Stimulated activated naive CD4-positive, alpha-beta T cell (primary cell): ENCODE data around the gene MRPL49.
A peak's percentile ranks its signal among the peaks of the same experiment; 100 is the strongest.

ENCODE experiments used
- DNase-seq, 6 experiments: peaks; one replicate each; lab custom pipeline; 2025; lab: John Stamatoyannopoulos, UW

The MRPL49 gene

DNA sequence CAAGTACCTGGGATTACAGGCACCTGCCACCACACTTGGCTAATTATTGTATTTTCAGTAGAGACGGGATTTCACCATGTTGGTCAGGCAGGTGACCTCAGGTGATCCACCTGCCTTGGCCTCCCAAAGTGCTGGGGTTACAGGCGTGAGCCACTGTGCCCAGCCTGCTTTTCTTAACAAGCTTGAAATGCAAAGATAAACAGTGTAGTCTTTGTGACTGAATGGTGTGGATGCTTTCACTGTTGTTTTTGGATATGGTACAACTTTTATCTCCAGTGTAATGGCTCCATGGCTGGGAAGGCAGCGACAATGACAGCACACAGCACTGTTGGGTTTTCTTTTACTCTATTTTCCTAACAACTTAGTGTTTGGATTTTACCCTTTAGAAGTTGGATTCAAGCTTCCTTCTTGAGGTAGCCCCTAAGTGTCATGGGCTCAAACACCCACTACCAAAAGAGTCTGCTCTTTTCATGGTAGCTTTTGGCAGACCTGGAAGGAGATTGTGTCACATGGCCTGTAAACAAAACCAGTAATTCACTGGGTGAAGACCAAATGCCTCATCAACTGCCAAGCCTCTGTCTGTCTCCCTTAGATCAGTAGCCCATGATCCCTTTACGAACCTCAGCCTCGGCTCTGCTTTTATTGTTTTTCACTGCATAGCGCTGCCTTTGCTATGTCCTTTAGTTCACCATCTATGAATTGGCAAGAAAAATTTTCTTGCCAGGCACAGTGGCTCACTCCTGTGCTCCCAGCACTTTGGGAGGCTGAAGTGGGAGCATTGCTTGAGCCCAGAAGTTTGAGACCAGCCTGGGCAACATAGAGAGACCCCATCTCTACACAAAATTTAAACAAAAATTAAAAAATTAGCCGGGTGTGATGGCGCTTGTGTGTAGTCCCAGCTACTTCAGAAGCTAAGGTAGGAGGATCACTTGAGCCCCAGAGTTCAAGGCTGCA, 19.7 kb upstream of the MRPL49 start:
- DNase-seq, result no peak

- no peak for DNase-seq
These were observed 18.6 kb upstream of the MRPL49 start for GRCh38 chr11:65103476-65103875.

GRCh38 chr11:65104628-65105027, 17.5 kb upstream of the MRPL49 start:
- no peak for DNase-seq

- DNase-seq, result no peak
These were observed 15.0 kb upstream of the MRPL49 start for GRCh38 chr11:65107078-65107477.

GRCh38 chr11:65107751-65108468, 14.2 kb upstream of the MRPL49 start:
- DNase-seq, result no peak

DNA sequence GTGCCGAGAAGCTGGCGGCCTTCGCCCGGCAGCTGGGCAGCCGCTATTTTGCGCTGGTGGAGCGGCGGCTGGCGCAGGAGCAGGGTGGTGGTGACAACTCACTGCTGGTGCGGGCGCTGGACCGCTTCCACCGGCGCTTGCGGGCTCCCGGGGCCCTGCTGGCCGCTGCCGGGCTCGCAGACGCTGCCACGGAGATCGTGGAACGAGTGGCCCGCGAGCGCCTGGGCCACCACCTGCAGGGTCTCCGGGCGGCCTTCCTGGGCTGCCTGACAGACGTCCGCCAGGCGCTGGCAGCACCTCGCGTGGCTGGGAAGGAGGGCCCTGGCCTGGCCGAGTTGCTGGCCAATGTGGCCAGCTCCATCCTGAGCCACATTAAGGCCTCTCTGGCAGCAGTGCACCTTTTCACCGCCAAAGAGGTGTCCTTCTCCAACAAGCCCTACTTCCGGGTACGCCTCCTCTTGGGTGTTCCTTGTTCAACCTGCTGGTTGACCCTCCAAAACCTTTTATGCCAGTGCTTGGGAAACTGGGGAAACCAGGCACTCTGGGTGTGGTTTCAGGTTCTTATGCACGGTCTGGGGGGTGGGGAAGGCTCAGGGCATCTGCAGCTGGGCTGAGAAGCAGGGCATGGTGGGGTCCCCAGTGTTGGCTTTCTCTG, 13.5 kb upstream of the MRPL49 start:
- no peak for DNase-seq

DNA sequence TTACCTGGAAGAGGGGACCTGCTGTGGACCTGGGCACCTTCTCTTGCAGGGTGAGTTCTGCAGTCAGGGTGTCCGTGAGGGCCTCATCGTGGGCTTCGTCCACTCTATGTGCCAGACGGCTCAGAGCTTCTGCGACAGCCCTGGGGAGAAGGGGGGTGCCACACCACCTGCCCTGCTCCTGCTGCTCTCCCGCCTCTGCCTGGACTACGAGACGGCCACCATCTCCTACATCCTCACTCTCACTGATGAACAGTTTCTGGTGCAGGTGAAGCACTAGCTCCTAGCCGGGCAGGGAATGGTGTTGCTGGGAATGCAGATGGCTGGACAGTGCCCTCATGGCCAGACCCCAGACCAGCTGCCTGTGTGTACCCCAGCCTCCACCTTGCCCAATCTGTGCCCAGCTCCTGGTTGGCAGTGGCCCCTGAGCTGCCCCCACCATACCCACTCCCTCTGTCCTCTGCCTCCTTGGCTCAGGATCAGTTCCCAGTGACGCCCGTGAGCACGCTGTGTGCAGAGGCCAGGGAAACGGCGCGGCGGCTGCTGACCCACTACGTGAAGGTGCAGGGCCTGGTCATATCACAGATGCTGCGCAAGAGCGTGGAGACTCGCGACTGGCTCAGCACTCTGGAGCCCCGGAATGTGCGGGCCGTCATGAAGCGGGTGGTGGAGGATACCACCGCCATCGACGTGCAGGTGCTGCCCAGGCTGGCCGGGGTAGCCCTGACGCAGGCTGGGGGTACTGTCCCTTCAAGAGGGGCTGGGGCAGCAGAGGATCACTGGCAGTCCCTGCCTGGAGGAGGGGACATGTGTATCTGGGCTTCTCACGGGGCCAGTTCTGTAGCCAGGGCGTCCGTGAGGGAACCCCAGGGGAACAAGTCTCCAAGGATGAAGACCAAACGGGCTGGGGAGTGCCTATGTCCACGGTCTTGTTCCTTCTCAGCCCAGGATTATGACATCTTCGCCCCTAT, 12.6 kb upstream of the MRPL49 start:
- no peak for DNase-seq

DNA sequence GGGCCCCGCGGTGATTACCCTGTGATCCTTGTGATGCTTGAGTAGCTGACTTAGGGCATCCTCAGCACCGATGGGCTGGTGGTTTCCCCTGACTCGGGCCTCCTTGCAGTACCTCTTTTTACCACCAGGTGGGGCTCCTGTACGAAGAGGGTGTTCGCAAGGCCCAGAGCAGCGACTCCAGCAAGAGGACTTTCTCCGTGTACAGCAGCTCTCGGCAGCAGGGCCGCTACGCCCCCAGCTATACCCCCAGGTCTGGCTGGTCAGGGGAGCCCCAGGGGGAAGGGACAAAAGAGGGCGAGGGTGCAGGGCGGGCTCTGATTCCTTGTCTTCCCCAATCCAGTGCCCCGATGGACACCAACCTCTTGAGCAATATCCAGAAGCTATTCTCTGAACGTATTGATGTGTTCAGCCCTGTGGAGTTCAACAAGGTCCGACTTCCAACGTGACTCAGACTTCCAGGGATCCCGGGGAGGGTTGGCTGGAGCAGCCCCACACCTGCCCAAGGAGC, 11.7 kb upstream of the MRPL49 start:
- DNase-seq, result peak; percentile 78 to 96 (median 92)

- DNase-seq, result no peak
These were observed 10.9 kb upstream of the MRPL49 start for GRCh38 chr11:65111159-65111743.

- DNase-seq, result peak; percentile 85 to 94 (median 88)
These were observed 10.2 kb upstream of the MRPL49 start, which contains the start of gene TM7SF2 for GRCh38 chr11:65111744-65112545. Gene TM7SF2 (plus strand): TSS chr11:65111872. CDS start chr11:65112016, 144 bp downstream.

- peak; percentile 61 to 84 (median 70) for DNase-seq
These were observed 9.4 kb upstream of the MRPL49 start for GRCh38 chr11:65112546-65113360.

DNA sequence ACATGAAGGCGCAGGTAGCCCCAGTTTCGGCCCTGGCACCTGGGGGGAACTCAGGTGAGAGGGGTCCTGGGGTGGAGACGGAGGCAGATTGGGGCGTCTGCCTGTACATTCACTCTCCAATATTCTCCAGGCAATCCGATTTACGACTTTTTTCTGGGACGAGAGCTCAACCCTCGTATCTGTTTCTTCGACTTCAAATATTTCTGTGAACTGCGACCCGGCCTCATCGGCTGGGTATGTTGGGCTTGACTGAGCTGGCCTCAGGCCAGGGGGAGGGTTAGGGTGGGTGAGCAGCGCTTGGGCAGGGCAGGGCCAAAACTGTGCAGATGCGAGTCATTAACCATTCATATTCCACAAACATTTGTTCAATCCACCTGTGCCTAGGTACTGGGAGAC, 8.8 kb upstream of the MRPL49 start:
- DNase-seq, result no peak

GRCh38 chr11:65113839-65114238, 8.3 kb upstream of the MRPL49 start:
- DNase-seq, result no peak

DNA sequence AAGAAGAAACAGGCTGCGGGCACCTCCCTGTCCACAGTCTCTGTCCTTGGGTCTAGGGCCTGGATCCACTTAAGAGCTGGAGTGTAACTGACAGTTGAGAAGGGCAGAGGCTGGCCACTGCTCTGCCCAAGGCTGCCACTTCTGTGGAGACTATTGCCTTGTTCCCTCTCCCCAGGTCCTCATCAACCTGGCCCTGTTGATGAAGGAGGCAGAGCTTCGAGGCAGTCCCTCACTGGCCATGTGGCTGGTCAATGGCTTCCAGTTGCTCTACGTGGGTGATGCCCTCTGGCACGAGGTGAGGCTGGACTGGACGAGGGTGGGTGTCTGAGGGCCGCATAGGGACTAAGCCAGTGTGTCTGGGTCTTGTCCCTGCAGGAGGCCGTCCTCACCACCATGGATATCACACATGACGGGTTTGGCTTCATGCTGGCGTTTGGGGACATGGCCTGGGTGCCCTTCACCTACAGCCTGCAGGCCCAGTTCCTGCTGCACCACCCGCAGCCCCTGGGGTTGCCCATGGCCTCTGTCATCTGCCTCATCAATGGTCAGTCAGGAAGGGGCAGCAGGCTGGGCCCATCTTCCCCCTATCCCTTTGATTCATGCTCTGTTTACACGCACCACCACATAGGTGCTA, 7.5 kb upstream of the MRPL49 start:
- DNase-seq, result no peak

DNA sequence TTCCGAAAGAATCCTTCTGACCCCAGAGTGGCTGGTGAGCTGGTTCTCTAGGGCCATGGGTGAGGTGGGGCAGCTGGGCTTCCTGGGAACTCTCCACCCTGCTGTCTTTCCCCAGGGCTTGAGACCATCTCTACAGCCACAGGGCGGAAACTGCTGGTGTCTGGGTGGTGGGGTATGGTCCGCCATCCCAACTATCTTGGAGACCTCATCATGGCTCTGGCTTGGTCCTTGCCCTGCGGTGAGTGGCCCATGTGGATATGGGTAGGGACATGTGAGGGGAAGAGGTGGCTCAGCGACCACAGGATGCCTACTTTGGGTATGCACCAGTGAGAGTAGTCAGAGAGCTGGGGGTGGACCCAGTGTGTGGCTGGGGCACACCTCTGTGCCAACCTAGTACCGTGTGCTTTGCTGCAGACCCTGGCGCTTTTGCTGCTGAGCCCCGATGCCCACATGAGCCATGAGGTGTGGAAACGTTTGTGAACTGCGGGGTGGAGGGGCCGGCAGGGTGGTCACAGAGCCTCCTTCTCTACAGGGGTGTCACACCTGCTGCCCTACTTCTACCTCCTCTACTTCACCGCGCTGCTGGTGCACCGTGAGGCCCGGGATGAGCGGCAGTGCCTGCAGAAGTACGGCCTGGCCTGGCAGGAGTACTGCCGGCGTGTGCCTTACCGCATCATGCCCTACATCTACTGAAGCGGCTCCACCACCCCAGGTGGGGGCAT, 6.6 kb upstream of the MRPL49 start:
- DNase-seq, result no peak

GRCh38 chr11:65116370-65117205, 5.5 kb upstream of the MRPL49 start:
- DNase-seq, result peak; percentile 52 to 74 (median 60)
